Nephron progenitor cell (in vitro differentiated cells): Measurements from ENCODE around the gene ELAVL1.
A peak's percentile ranks its signal among the peaks of the same experiment; 100 is the strongest.

Source experiments
- DNase-seq: peaks from one replicate; pipeline ENCODE4 v3.0.0; 2021
- H3K27ac Mint-ChIP-seq: 2 replicates; pipeline ENCODE4 v1.8.0; 2021; ENCODE audit warnings: mild to moderate bottlenecking, moderate library complexity, mixed read lengths
- H3K27me3 Mint-ChIP-seq: 2 replicates; pipeline ENCODE4 v1.8.0; 2021; ENCODE audit warnings: mild to moderate bottlenecking, low read depth, mixed read lengths; ENCODE audit not compliant: poor library complexity
- H3K36me3 Mint-ChIP-seq: 2 replicates; pipeline ENCODE4 v1.8.0; 2021; ENCODE audit warnings: low read depth, mixed read lengths
- H3K4me1 Mint-ChIP-seq: 2 replicates; pipeline ENCODE4 v1.8.0; 2021; ENCODE audit warnings: mixed read lengths
- H3K4me3 Mint-ChIP-seq: 2 replicates; pipeline ENCODE4 v1.8.0; 2021; ENCODE audit warnings: mild to moderate bottlenecking, moderate library complexity, mixed read lengths
- H3K9me3 Mint-ChIP-seq: 2 replicates; pipeline ENCODE4 v1.8.0; 2021; ENCODE audit warnings: mild to moderate bottlenecking, moderate library complexity, mixed read lengths
- CTCF ChIP-seq: fragments of 200-600 bp; sonication (generic); IDR thresholded peaks from 2 replicates; pipeline ENCODE4 v1.5.0; 2021; ENCODE audit warnings: antibody characterized with exemption

Gene ELAVL1

GRCh38 chr19:7913652-7914051 lies 91.8 kb downstream of the ELAVL1 start:
- Mint-ChIP-seq H3K4me1 (peaks cover 18% of the 10 kb centered on the region), H3K4me3 (no peak overlapping the region), H3K27me3 (peaks cover 52% of the 10 kb centered on the region), H3K9me3 (no peaks in the 10 kb centered on the region), H3K27ac (no peak overlapping the region), H3K36me3 (peaks cover 20% of the 10 kb centered on the region)
- TF ChIP-seq CTCF = no peak
- no peak for DNase-seq

GRCh38 chr19:7912697-7913564 lies 92.5 kb downstream of the ELAVL1 start:
- no peaks in the 10 kb centered on the region for H3K9me3 Mint-ChIP-seq
- peaks cover 20% of the 10 kb centered on the region for H3K36me3 Mint-ChIP-seq
- H3K4me3 Mint-ChIP-seq = no peak overlapping the region
- TF ChIP-seq CTCF = no peak
- H3K4me1 Mint-ChIP-seq = peaks cover 15% of the 10 kb centered on the region
- DNase-seq = no peak
- peaks cover 44% of the 10 kb centered on the region for H3K27me3 Mint-ChIP-seq
- peak overlapping the region; percentile 61 for H3K27ac Mint-ChIP-seq

- Mint-ChIP-seq H3K4me1 (peaks cover 13% of the 10 kb centered on the region), H3K27me3 (peaks cover 37% of the 10 kb centered on the region), H3K4me3 (no peak overlapping the region), H3K27ac (no peak overlapping the region), H3K9me3 (no peaks in the 10 kb centered on the region), H3K36me3 (peaks cover 20% of the 10 kb centered on the region)
- DNase-seq = no peak
- TF ChIP-seq CTCF = no peak
These were observed 93.2 kb downstream of the ELAVL1 start for GRCh38 chr19:7912144-7912696.

GRCh38 chr19:7911508-7912143 lies 93.8 kb downstream of the ELAVL1 start:
- DNase-seq = no peak
- Mint-ChIP-seq H3K4me1 (peaks cover 9% of the 10 kb centered on the region), H3K27me3 (peaks cover 31% of the 10 kb centered on the region), H3K27ac (no peak overlapping the region), H3K9me3 (no peaks in the 10 kb centered on the region), H3K4me3 (no peak overlapping the region), H3K36me3 (peaks cover 20% of the 10 kb centered on the region)
- TF ChIP-seq CTCF = no peak

GRCh38 chr19:7910321-7911161 lies 94.9 kb downstream of the ELAVL1 start:
- Mint-ChIP-seq H3K4me1 (peaks cover 14% of the 10 kb centered on the region), H3K27me3 (peaks cover 23% of the 10 kb centered on the region), H3K9me3 (no peaks in the 10 kb centered on the region), H3K27ac (no peak overlapping the region), H3K36me3 (peaks cover 20% of the 10 kb centered on the region), H3K4me3 (no peak overlapping the region)
- no peak for DNase-seq
- no peak for TF ChIP-seq CTCF
